DND-41 (cell line): ENCODE results near the gene PIGH.

Experiments used
- ATAC-seq: fragments of 200-7000 bp; cut with Tn5 transposase; 3 replicates; pipeline ENCODE4 v1.9.1; 2021; ENCODE audit warnings: low read depth; ENCODE audit not compliant: insufficient read depth
- DNase-seq: peaks from one replicate; pipeline ENCODE4 v3.0.0-alpha.2; 2020
- H2AFZ ChIP-seq: 2 replicates; pipeline ENCODE4 v1.6.0; 2012; ENCODE audit warnings: low read depth, low read length
- H3K27ac ChIP-seq: 2 replicates; pipeline ENCODE4 v1.5.1; 2012; ENCODE audit warnings: low read length, inconsistent platforms
- H3K27me3 ChIP-seq: fragments of 200-600 bp; sonication (generic); 2 replicates; pipeline ENCODE4 v1.6.0; 2012; ENCODE audit warnings: low read length, mild to moderate bottlenecking, inconsistent platforms; ENCODE audit not compliant: insufficient read depth, poor library complexity
- H3K36me3 ChIP-seq: 2 replicates; pipeline ENCODE4 v1.5.1; 2012; ENCODE audit warnings: low read length, inconsistent platforms; ENCODE audit not compliant: insufficient read depth
- H3K4me1 ChIP-seq: 2 replicates; pipeline ENCODE4 v1.5.1; 2012; ENCODE audit warnings: mild to moderate bottlenecking, low read length; ENCODE audit not compliant: insufficient read depth
- H3K4me2 ChIP-seq: 2 replicates; pipeline ENCODE4 v1.6.0; 2012; ENCODE audit warnings: mild to moderate bottlenecking, moderate library complexity, low read length, inconsistent platforms; ENCODE audit not compliant: insufficient read depth
- H3K4me3 ChIP-seq, 2 experiments: fragments of 200-600 bp in 1 of 2; shearing (Covaris generic) in 1 of 2; 2 replicates each; pipeline ENCODE4 v1.5.1; 2012 to 2016; ENCODE audit warnings: inconsistent platforms in 2 of 2, low read length in 2 of 2, mild to moderate bottlenecking in 2 of 2, low read depth in 1 of 2, moderate library complexity in 1 of 2
- H3K79me2 ChIP-seq: 2 replicates; pipeline ENCODE4 v1.6.0; 2012; ENCODE audit warnings: low read length, inconsistent platforms; ENCODE audit not compliant: insufficient read depth
- H3K9ac ChIP-seq: 2 replicates; pipeline ENCODE4 v1.6.0; 2012; ENCODE audit warnings: low read depth, mild to moderate bottlenecking, inconsistent platforms, low read length, moderate library complexity
- H3K9me3 ChIP-seq: 2 replicates; pipeline ENCODE4 v1.5.1; 2012; ENCODE audit warnings: low read length, moderate library complexity, mild to moderate bottlenecking, inconsistent platforms; ENCODE audit not compliant: insufficient read depth, severe bottlenecking
- H4K20me1 ChIP-seq: 2 replicates; pipeline ENCODE4 v1.6.0; 2012; ENCODE audit warnings: low read length; ENCODE audit not compliant: insufficient read depth
- EZH2 ChIP-seq: IDR thresholded peaks from 3 replicates; pipeline ENCODE4 v1.6.1; 2012; ENCODE audit warnings: borderline replicate concordance, low read depth, mild to moderate bottlenecking, moderate library complexity, low read length, inconsistent platforms; ENCODE audit not compliant: severe bottlenecking
- TF ChIP-seq, protein P1 (sequence below): IDR thresholded peaks from 2 replicates; pipeline ENCODE4 v1.5.1; 2012; ENCODE audit warnings: borderline replicate concordance, low read length, moderate library complexity, mild to moderate bottlenecking; ENCODE audit not compliant: poor library complexity, severe bottlenecking; ENCODE audit errors: extremely low read depth

PIGH gene

GRCh38 chr14:67641480-67641879 lies 41.4 kb upstream of the PIGH start:
- DNase-seq, result no peak
- Histone ChIP-seq H3K4me1 (no peaks in the 10 kb centered on the region), H3K9ac (no peak overlapping the region)

GRCh38 chr14:67638642-67639041 lies 38.6 kb upstream of the PIGH start:
- Histone ChIP-seq H3K27ac (no peak overlapping the region), H3K9me3 (no peaks in the 10 kb centered on the region), H2AFZ (no peak overlapping the region), H3K36me3 (no peaks in the 10 kb centered on the region), H3K4me2 (no peak overlapping the region), H3K79me2 (no peaks in the 10 kb centered on the region), H3K27me3 (no peaks in the 10 kb centered on the region), H3K9ac (no peak overlapping the region), H4K20me1 (no peaks in the 10 kb centered on the region), H3K4me1 (no peaks in the 10 kb centered on the region), H3K4me3 (no peak overlapping the region)
- ATAC-seq (no peak), DNase-seq (no peak)
- TF ChIP-seq, protein P1, sequence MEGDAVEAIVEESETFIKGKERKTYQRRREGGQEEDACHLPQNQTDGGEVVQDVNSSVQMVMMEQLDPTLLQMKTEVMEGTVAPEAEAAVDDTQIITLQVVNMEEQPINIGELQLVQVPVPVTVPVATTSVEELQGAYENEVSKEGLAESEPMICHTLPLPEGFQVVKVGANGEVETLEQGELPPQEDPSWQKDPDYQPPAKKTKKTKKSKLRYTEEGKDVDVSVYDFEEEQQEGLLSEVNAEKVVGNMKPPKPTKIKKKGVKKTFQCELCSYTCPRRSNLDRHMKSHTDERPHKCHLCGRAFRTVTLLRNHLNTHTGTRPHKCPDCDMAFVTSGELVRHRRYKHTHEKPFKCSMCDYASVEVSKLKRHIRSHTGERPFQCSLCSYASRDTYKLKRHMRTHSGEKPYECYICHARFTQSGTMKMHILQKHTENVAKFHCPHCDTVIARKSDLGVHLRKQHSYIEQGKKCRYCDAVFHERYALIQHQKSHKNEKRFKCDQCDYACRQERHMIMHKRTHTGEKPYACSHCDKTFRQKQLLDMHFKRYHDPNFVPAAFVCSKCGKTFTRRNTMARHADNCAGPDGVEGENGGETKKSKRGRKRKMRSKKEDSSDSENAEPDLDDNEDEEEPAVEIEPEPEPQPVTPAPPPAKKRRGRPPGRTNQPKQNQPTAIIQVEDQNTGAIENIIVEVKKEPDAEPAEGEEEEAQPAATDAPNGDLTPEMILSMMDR, result no peak
- TF ChIP-seq EZH2, result no peak

More at GRCh38 chr14:67641480-67641879, 41.4 kb upstream of the PIGH start:
- no peaks in the 10 kb centered on the region for H3K79me2 ChIP-seq
- no peak for TF ChIP-seq EZH2
- TF ChIP-seq, protein P1, result no peak
- H3K9me3 ChIP-seq, result no peaks in the 10 kb centered on the region
- no peaks in the 10 kb centered on the region for H3K27me3 ChIP-seq
- no peak overlapping the region for H3K4me3 ChIP-seq
- no peak overlapping the region for H3K27ac ChIP-seq
- H3K36me3 ChIP-seq, result peaks cover 13% of the 10 kb centered on the region; the same call in 1 of the 2 replicates
- no peak overlapping the region for H2AFZ ChIP-seq
- no peak for ATAC-seq
- no peaks in the 10 kb centered on the region for H4K20me1 ChIP-seq
- no peak overlapping the region for H3K4me2 ChIP-seq

- Histone ChIP-seq H3K9ac (no peak overlapping the region), H3K27ac (no peak overlapping the region), H3K36me3 (no peaks in the 10 kb centered on the region), H3K4me3 (no peak overlapping the region), H3K4me1 (no peaks in the 10 kb centered on the region), H2AFZ (no peak overlapping the region), H4K20me1 (no peaks in the 10 kb centered on the region), H3K27me3 (no peaks in the 10 kb centered on the region), H3K9me3 (no peaks in the 10 kb centered on the region), H3K4me2 (no peak overlapping the region), H3K79me2 (no peaks in the 10 kb centered on the region)
- no peak for TF ChIP-seq EZH2
- TF ChIP-seq, protein P1, result no peak
- ATAC-seq (peak; percentile 48), DNase-seq (no peak)
These were observed 36.4 kb upstream of the PIGH start for GRCh38 chr14:67636361-67636919.
